ENCODE measurements around the gene MACROD2.

- no peak for TF ChIP-seq REST (IDR thresholded peaks at IDR 0.05)
- TF ChIP-seq, protein P1, sequence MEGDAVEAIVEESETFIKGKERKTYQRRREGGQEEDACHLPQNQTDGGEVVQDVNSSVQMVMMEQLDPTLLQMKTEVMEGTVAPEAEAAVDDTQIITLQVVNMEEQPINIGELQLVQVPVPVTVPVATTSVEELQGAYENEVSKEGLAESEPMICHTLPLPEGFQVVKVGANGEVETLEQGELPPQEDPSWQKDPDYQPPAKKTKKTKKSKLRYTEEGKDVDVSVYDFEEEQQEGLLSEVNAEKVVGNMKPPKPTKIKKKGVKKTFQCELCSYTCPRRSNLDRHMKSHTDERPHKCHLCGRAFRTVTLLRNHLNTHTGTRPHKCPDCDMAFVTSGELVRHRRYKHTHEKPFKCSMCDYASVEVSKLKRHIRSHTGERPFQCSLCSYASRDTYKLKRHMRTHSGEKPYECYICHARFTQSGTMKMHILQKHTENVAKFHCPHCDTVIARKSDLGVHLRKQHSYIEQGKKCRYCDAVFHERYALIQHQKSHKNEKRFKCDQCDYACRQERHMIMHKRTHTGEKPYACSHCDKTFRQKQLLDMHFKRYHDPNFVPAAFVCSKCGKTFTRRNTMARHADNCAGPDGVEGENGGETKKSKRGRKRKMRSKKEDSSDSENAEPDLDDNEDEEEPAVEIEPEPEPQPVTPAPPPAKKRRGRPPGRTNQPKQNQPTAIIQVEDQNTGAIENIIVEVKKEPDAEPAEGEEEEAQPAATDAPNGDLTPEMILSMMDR (IDR thresholded peaks at IDR 0.05; ENCODE audit: low read depth, low read length, missing input control) = no peak
- no peak for TF ChIP-seq SP1 (IDR thresholded peaks at IDR 0.05)
- TF ChIP-seq JUND (IDR thresholded peaks at IDR 0.05) = no peak
- no peak for TF ChIP-seq TAF1 (conservative IDR thresholded peaks at IDR 0.05)
- no peak for TF ChIP-seq MAX (IDR thresholded peaks at IDR 0.05)
- TF ChIP-seq FOXA1 (IDR thresholded peaks at IDR 0.05) = no peak
- TF ChIP-seq RAD21 (IDR thresholded peaks at IDR 0.05) = no peak
- no peak for TF ChIP-seq ATF3 (IDR thresholded peaks at IDR 0.05)
Observed at GRCh38 chr20:14589383-14589782, 594.1 kb downstream of the MACROD2 start.

Measured in liver (tissue), 3 donors.